IPS DF 6.9 (cell line): Measurements from ENCODE around the gene GALNT17.

Experiments
- DNase-seq: peaks from one replicate; pipeline ENCODE4 v3.0.0-alpha.2; 2013; ENCODE audit warnings: low read depth, low spot score
- H3K27ac ChIP-seq: one replicate; pipeline ENCODE4 v1.5.1; 2013; ENCODE audit warnings: low read length, control low read depth
- H3K27me3 ChIP-seq: 2 replicates; pipeline ENCODE4 v1.6.1; 2013; ENCODE audit warnings: mild to moderate bottlenecking, low read length; ENCODE audit not compliant: control insufficient read depth, insufficient read depth
- H3K36me3 ChIP-seq: 2 replicates; pipeline ENCODE4 v1.6.1; 2013; ENCODE audit warnings: low read length; ENCODE audit not compliant: control insufficient read depth, insufficient read depth
- H3K4me1 ChIP-seq: 2 replicates; pipeline ENCODE4 v1.6.1; 2013; ENCODE audit warnings: low read length; ENCODE audit not compliant: control insufficient read depth, insufficient read depth
- H3K4me3 ChIP-seq: 2 replicates; pipeline ENCODE4 v1.5.1; 2013; ENCODE audit warnings: mild to moderate bottlenecking, low read length
- H3K9me3 ChIP-seq: 2 replicates; pipeline ENCODE4 v1.6.1; 2013; ENCODE audit warnings: low read length, inconsistent platforms; ENCODE audit not compliant: control insufficient read depth, insufficient read depth
- WGBS: extraction: QIAGEN DNeasy Blood & Tissue Kit; methylation state at CpG from one replicate; pipeline ENCODE4 v1.1.7; 2013; ENCODE audit warnings: mixed read lengths, missing lambda C conversion rate; ENCODE audit not compliant: insufficient read length, insufficient coverage; 5-methylcytosine and 5-hydroxymethylcytosine counted together

GALNT17 gene

DNA sequence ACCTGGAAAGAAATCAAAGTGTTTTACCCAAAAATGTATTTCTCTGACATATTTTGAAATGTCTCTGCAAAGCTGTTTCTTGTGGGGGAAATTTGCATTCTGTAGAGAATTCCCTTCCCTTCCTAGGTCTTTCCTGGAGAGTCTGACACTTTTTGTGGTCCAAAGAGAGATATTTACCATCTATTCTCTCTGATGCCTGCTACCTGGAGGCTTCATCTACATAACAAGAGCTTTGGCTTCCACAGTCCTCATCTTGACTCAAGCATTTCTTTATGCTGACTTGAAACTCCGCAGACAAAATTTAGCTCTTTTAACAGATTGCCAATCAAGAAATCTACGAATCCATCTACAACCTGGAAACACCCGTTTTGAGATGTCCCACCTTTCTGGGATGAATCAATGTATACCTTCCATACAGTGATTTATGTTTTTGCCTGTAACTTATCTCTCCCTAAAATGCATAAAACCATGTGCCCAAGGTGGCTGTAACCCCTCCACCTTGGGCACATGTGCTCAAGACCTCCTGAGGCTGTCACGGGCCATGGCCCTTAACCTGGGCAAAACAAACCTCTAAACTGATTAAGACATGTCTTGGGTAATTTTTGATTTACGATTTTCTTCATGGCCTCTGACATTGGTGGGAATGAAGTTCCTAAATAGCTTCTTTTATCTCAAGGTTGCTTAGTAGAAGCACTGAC lies 334.7 kb downstream of the GALNT17 start:
- H3K4me1 ChIP-seq, result peaks cover 11% of the 10 kb centered on the region
- no CpG with 5 or more reads among the region's 5 CpGs for WGBS

DNA sequence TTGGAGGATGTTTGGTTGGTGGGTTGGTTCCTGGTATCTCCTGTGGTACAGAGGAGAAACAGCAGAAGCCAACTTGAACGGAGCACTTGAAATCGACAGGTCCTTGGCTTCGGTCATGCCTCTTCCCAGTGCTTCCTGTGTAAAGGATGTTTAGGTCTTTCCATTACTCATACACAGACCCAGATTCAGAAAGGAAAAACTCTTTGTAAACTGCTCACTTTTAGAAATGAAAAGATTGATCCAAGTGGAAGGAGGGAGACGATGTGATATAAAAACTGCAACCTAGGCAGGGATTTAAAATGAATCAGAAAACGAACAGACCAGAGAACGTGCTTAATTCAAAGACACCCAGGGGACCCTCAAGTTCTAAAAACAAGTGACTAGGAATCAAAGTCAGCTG lies 338.4 kb downstream of the GALNT17 start:
- Histone ChIP-seq H3K27ac (no peak overlapping the region), H3K4me1 (peaks cover 12% of the 10 kb centered on the region), H3K4me3 (no peak overlapping the region), H3K27me3 (no peaks in the 10 kb centered on the region), H3K9me3 (peaks cover 2% of the 10 kb centered on the region), H3K36me3 (no peaks in the 10 kb centered on the region)
- no peak for DNase-seq
- WGBS, result no CpG with 5 or more reads among the region's 6 CpGs

More for the DNA sequence above, 334.7 kb downstream of the GALNT17 start:
- Histone ChIP-seq H3K27me3 (no peaks in the 10 kb centered on the region), H3K36me3 (no peaks in the 10 kb centered on the region), H3K9me3 (no peaks in the 10 kb centered on the region), H3K4me3 (no peak overlapping the region), H3K27ac (peak overlapping the region; percentile 75)
- DNase-seq, result no peak

DNA sequence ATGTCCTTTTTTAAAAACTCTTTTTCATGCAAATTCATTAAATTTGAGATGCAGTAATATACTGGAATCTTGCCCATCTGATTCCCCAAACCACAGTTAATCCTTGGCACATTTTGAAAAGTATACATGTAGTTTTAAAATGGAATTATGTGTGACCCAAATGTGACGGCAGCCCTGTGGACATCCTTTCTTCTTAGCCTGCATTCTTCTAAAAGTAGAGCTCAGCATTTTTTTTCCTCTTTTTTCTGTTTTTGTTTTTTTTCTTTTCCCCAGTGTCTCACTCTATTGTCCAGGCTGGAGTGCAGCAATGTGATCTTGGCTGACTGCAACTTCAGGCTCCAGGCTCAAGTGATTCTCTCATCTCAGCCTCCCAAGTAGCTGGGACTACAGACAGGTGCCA lies 338.9 kb downstream of the GALNT17 start:
- Histone ChIP-seq H3K4me1 (peaks cover 10% of the 10 kb centered on the region), H3K9me3 (peaks cover 2% of the 10 kb centered on the region), H3K27ac (peak overlapping the region; percentile 91), H3K27me3 (no peaks in the 10 kb centered on the region), H3K36me3 (no peaks in the 10 kb centered on the region), H3K4me3 (no peak overlapping the region)
- no CpG with 5 or more reads among the region's 1 CpG for WGBS
- DNase-seq, result no peak

DNA sequence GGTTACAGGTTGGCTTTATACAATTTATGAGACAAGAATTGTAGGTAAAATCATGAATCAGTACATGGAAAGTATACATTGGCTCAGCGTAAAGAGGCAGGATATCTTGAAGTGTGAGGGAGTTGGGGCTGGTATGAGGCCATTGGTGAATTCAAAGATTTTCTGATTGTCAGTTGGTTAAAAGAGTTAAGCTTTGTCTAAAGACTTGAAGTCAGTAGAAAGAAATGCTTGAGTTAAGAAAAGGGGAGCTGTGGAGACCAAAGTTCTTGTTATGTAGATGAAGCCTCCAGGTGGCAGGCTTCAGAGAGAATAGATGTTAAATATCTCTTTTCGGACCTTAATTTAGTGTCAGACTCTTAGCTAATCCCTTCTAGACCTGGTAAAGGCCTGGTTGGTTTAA lies 341.0 kb downstream of the GALNT17 start:
- H3K4me3 ChIP-seq, result no peak overlapping the region
- H3K27me3 ChIP-seq, result no peaks in the 10 kb centered on the region
- no peak for DNase-seq
- peaks cover 2% of the 10 kb centered on the region for H3K9me3 ChIP-seq
- H3K4me1 ChIP-seq, result peaks cover 5% of the 10 kb centered on the region; the same call in 1 of the 2 replicates
- no CpG with 5 or more reads among the region's 2 CpGs for WGBS
- 0 out of 2 replicates have a peak, but pooled peaks cover 2% of the 10 kb centered on the region for H3K36me3 ChIP-seq
- H3K27ac ChIP-seq, result peak overlapping the region; percentile 99

DNA sequence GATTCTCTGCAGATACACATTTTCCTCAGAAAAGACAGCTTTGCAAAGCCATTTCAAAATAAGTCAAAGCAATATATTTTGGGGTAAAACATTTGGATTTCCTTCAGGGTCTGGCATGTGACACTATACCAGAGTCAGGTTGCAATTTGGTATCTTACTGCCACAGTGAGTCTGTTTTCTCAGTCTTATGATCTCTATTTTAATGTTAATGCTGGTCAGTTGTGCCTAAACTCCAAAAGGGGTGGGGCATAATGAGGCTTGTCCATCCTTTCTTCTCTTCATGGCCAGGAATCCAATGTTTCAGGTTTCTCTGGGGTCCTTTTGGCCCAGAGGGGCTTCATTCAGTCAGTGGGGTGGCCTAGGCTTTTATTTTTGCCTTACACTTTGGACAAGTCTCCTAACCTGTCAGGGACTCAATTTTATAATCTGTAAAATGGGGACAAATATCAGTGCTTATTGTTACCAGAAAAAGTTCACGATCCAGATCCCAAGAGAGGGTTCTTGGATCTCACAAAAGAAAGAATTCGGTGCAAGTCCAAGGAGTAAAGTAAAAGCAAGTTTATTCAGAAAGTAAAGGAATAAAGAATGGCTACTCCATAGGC lies 341.5 kb downstream of the GALNT17 start:
- Histone ChIP-seq H3K27ac (peak overlapping the region; percentile 99), H3K36me3 (0 out of 2 replicates have a peak, but pooled peaks cover 2% of the 10 kb centered on the region), H3K4me3 (no peak overlapping the region), H3K9me3 (peaks cover 2% of the 10 kb centered on the region), H3K27me3 (no peaks in the 10 kb centered on the region), H3K4me1 (peaks cover 5% of the 10 kb centered on the region; the same call in 1 of the 2 replicates)
- no peak for DNase-seq
- no CpG with 5 or more reads among the region's 2 CpGs for WGBS

DNA sequence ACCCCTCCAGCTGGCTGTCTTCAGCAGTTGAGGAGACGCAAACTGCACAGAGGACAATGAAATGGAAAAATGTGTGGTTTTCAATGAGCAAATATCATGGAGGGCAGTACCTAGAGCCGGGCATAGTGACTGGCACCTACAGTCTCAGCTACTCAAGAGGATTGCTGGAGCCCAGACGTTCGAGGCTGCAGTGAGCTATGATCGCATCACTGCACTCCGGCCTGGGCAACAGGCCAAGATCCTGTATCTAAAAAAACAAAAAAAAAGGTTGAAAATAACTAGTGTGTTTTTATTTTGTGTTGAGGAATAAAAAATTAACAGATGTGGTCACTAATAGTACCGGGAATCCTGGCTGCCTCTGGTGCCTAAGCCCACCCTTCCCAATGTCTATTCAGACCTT lies 345.5 kb downstream of the GALNT17 start:
- peaks cover 2% of the 10 kb centered on the region; the same call in 1 of the 2 replicates for H3K4me1 ChIP-seq
- DNase-seq, result no peak
- H3K27me3 ChIP-seq, result no peaks in the 10 kb centered on the region
- H3K36me3 ChIP-seq, result 0 out of 2 replicates have a peak, but pooled peaks cover 2% of the 10 kb centered on the region
- no peak overlapping the region for H3K4me3 ChIP-seq
- H3K27ac ChIP-seq, result no peak overlapping the region
- WGBS, result no CpG with 5 or more reads among the region's 7 CpGs
- H3K9me3 ChIP-seq, result peaks cover 2% of the 10 kb centered on the region

DNA sequence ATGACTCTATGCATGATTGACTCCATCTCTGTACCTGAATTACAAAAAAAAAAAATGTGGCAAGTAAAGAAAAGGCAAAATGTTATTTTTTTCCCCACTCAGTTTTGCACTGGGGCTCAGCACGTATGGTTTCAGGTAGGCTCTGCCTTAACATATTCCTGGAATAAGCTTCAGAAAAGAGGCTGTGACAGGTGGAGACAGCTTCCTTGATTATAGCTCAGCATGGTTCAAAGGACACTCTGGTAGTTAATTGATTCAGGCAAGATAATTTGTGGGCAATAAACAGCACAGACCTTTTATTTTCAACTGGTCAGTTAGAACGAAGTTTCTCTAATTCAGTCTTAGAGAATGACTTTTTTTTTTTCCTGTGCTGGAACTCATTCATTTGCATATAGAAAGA lies 347.3 kb downstream of the GALNT17 start:
- H3K27ac ChIP-seq, result no peak overlapping the region
- 0 out of 2 replicates have a peak, but pooled peaks cover 2% of the 10 kb centered on the region for H3K36me3 ChIP-seq
- H3K4me1 ChIP-seq, result no peaks in the 10 kb centered on the region
- no peak overlapping the region for H3K4me3 ChIP-seq
- no peak for DNase-seq
- peaks cover 2% of the 10 kb centered on the region for H3K9me3 ChIP-seq
- no CpG with 5 or more reads among the region's 2 CpGs for WGBS
- H3K27me3 ChIP-seq, result no peaks in the 10 kb centered on the region

DNA sequence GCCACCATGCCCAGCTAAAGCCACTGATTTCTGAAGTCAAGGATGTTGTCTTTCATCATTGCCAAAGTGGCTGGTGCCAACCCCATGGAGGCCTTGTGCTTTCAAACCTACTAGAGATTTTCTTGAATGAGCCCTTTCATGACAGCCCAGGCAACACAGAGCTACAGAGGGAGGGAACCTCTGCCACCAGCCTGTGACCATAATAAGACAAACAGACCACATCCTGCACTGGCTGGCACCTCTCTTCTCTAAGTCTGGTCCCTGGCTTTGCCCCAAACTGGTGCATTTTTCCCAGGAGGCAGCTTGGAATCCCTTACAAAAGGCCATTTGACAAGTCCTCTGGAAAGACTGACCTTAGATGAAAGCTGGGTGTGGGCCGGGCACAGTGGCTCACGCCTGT lies 348.8 kb downstream of the GALNT17 start:
- H3K36me3 ChIP-seq, result 0 out of 2 replicates have a peak, but pooled peaks cover 2% of the 10 kb centered on the region

DNA sequence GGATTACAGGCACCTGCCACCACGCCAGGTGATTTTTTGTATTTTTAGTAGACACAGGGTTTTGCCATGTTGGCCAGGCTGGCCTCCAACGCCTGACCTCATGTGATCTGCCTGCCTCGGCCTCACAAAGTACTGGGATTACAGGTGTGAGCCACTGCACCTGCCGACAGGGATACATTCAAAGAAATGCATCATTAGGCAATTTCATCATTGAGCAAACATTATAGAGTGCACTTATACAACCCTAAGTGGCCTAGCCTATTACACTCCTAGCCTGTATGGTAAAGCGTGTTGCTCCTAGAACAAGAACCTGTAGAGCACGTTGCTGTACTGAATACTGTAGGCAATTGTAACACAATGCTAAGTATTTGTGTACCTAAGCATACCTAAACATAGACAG lies 350.3 kb downstream of the GALNT17 start:
- no peak overlapping the region for H3K4me3 ChIP-seq
- H3K4me1 ChIP-seq, result no peaks in the 10 kb centered on the region
- no CpG with 5 or more reads among the region's 6 CpGs for WGBS
- DNase-seq, result no peak
- H3K27ac ChIP-seq, result no peak overlapping the region
- H3K27me3 ChIP-seq, result no peaks in the 10 kb centered on the region
- no peaks in the 10 kb centered on the region for H3K36me3 ChIP-seq
- no peaks in the 10 kb centered on the region for H3K9me3 ChIP-seq

More for the DNA sequence above, 348.8 kb downstream of the GALNT17 start:
- Histone ChIP-seq H3K27me3 (no peaks in the 10 kb centered on the region), H3K9me3 (no peaks in the 10 kb centered on the region), H3K4me1 (no peaks in the 10 kb centered on the region), H3K27ac (no peak overlapping the region), H3K4me3 (no peak overlapping the region)
- no peak for DNase-seq
- WGBS, result no CpG with 5 or more reads among the region's 2 CpGs

DNA sequence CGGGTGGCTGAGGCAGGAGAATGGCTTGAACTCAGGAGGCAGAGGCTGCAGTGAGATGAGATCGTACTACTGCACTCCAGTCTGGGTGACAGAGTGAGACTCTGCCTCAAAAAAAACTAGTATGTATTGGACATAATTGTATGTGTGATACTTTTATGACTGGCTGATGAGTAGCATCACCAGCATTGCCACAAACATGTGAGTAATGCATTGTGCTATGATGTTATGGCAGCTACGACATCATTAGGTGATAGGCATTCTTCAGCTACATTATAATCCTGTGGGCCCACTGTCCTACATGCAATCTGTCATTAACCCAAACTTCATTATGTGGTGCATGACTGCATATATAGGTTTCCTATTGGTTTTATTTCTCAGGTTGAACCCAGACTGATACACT lies 352.4 kb downstream of the GALNT17 start:
- H3K27me3 ChIP-seq, result no peaks in the 10 kb centered on the region
- H3K9me3 ChIP-seq, result no peaks in the 10 kb centered on the region
- H3K4me3 ChIP-seq, result no peak overlapping the region
- WGBS, result no CpG with 5 or more reads among the region's 3 CpGs
- no peaks in the 10 kb centered on the region for H3K36me3 ChIP-seq
- H3K27ac ChIP-seq, result no peak overlapping the region
- H3K4me1 ChIP-seq, result no peaks in the 10 kb centered on the region
- no peak for DNase-seq
